ENCODE data around the gene LRMDA. TPM values are rescaled to one million over a fixed set of nuclear protein-coding genes. Genes with fewer than 3 reads are reported as not detected.

The LRMDA gene
- total and polyA plus RNA-seq, 2 of the 8 experiments (the other 6 are each of a cell fraction or from before 2014, with no cell fraction given): 0.86 to 2.8 TPM

GRCh38 chr10:76395251-76395650 lies 963.8 kb downstream of the LRMDA start (continued):
- TF ChIP-seq EZH2 (IDR thresholded peaks at IDR 0.05; ENCODE audit: low read depth, low read length, severe bottlenecking) (no peak), TCF12 (IDR thresholded peaks at IDR 0.05; ENCODE audit: low read depth, low read length) (no peak), POLR2A (IDR thresholded peaks at IDR 0.05; ENCODE audit: control extremely low read depth in 1 of 2, low read depth in 2 of 2, low read length in 2 of 2) (no peak), YY1 (IDR thresholded peaks at IDR 0.05; ENCODE audit: low read depth, low read length) (no peak)
